H1 (cell line): ENCODE data around the gene DBNDD2.

Source experiments
- BCL11A ChIP-seq, 2 experiments: IDR thresholded peaks; one replicate each; pipeline ENCODE4 v1.6.1; 2011; ENCODE audit warnings: low read depth in 2 of 2, low read length in 2 of 2, mild to moderate bottlenecking in 2 of 2
- CHD1 ChIP-seq: IDR thresholded peaks from 2 replicates; pipeline ENCODE4 v1.6.1; 2012; ENCODE audit warnings: low read depth, low read length, improper control_type of control experiment
- CHD2 ChIP-seq: IDR thresholded peaks from 2 replicates; pipeline ENCODE4 v1.6.1; 2012; ENCODE audit warnings: low read length, improper control_type of control experiment
- EZH2 ChIP-seq: fragments of 200-600 bp; sonication (generic); IDR thresholded peaks from 2 replicates; pipeline ENCODE4 v1.7.1; 2012; ENCODE audit warnings: low read depth, mild to moderate bottlenecking, moderate library complexity, low read length, inconsistent platforms; ENCODE audit not compliant: severe bottlenecking
- NRF1 ChIP-seq: IDR thresholded peaks from 2 replicates; pipeline ENCODE4 v1.6.1; 2011; ENCODE audit warnings: mild to moderate bottlenecking, low read depth, low read length, improper control_type of control experiment
- TF ChIP-seq, protein P1 (sequence below), 3 experiments: IDR thresholded peaks; 1 replicate in 2 of 3; 2 replicates in 1 of 3; pipeline versions ENCODE4 v1.5.1 to v1.6.1; 2011; ENCODE audit warnings: low read length in 3 of 3, mild to moderate bottlenecking in 3 of 3, inconsistent platforms in 2 of 3, low read depth in 1 of 3, moderate library complexity in 1 of 3; ENCODE audit not compliant: insufficient read depth in 1 of 3; ENCODE audit errors: control extremely low read depth in 1 of 3
- TF ChIP-seq, protein P2 (sequence below): fragments of 300-600 bp; sonication (generic); IDR thresholded peaks from 2 replicates; pipeline ENCODE4 v1.7.1; 2012; ENCODE audit warnings: low read length, moderate library complexity, mild to moderate bottlenecking, inconsistent platforms; ENCODE audit not compliant: insufficient replicate concordance

DNA sequence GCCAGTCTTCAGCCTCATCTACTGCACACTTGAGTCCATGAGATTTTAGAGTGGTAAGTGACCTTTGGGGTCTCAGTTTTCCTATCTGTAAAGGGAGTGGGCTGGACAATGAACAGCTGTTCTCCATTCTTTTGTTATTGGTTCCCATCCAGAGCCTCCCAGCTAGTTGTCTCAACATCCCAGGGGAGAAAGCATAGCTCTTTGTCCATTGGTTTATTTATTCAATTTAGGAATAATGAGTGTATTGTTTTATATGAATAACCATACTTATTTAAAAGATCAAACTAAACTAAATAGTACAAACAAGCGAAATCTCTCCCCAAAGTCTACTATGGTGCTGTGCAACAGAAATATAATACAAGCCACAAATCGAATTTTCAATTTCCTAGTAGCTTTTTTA is 21.5 kb downstream of the DBNDD2 start:
- TF ChIP-seq NRF1 (no peak), EZH2 (no peak), CHD1 (no peak), BCL11A (IDR thresholded peaks at IDR 0.05; ENCODE audit: low read depth in 2 of 2, low read length in 2 of 2) (no peak), CHD2 (no peak)
- TF ChIP-seq, protein P1, sequence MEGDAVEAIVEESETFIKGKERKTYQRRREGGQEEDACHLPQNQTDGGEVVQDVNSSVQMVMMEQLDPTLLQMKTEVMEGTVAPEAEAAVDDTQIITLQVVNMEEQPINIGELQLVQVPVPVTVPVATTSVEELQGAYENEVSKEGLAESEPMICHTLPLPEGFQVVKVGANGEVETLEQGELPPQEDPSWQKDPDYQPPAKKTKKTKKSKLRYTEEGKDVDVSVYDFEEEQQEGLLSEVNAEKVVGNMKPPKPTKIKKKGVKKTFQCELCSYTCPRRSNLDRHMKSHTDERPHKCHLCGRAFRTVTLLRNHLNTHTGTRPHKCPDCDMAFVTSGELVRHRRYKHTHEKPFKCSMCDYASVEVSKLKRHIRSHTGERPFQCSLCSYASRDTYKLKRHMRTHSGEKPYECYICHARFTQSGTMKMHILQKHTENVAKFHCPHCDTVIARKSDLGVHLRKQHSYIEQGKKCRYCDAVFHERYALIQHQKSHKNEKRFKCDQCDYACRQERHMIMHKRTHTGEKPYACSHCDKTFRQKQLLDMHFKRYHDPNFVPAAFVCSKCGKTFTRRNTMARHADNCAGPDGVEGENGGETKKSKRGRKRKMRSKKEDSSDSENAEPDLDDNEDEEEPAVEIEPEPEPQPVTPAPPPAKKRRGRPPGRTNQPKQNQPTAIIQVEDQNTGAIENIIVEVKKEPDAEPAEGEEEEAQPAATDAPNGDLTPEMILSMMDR (IDR thresholded peaks at IDR 0.05; ENCODE audit: control extremely low read depth in 1 of 3, insufficient read depth in 1 of 3, low read depth in 1 of 3, low read length in 3 of 3) = no peak
- TF ChIP-seq, protein P2, sequence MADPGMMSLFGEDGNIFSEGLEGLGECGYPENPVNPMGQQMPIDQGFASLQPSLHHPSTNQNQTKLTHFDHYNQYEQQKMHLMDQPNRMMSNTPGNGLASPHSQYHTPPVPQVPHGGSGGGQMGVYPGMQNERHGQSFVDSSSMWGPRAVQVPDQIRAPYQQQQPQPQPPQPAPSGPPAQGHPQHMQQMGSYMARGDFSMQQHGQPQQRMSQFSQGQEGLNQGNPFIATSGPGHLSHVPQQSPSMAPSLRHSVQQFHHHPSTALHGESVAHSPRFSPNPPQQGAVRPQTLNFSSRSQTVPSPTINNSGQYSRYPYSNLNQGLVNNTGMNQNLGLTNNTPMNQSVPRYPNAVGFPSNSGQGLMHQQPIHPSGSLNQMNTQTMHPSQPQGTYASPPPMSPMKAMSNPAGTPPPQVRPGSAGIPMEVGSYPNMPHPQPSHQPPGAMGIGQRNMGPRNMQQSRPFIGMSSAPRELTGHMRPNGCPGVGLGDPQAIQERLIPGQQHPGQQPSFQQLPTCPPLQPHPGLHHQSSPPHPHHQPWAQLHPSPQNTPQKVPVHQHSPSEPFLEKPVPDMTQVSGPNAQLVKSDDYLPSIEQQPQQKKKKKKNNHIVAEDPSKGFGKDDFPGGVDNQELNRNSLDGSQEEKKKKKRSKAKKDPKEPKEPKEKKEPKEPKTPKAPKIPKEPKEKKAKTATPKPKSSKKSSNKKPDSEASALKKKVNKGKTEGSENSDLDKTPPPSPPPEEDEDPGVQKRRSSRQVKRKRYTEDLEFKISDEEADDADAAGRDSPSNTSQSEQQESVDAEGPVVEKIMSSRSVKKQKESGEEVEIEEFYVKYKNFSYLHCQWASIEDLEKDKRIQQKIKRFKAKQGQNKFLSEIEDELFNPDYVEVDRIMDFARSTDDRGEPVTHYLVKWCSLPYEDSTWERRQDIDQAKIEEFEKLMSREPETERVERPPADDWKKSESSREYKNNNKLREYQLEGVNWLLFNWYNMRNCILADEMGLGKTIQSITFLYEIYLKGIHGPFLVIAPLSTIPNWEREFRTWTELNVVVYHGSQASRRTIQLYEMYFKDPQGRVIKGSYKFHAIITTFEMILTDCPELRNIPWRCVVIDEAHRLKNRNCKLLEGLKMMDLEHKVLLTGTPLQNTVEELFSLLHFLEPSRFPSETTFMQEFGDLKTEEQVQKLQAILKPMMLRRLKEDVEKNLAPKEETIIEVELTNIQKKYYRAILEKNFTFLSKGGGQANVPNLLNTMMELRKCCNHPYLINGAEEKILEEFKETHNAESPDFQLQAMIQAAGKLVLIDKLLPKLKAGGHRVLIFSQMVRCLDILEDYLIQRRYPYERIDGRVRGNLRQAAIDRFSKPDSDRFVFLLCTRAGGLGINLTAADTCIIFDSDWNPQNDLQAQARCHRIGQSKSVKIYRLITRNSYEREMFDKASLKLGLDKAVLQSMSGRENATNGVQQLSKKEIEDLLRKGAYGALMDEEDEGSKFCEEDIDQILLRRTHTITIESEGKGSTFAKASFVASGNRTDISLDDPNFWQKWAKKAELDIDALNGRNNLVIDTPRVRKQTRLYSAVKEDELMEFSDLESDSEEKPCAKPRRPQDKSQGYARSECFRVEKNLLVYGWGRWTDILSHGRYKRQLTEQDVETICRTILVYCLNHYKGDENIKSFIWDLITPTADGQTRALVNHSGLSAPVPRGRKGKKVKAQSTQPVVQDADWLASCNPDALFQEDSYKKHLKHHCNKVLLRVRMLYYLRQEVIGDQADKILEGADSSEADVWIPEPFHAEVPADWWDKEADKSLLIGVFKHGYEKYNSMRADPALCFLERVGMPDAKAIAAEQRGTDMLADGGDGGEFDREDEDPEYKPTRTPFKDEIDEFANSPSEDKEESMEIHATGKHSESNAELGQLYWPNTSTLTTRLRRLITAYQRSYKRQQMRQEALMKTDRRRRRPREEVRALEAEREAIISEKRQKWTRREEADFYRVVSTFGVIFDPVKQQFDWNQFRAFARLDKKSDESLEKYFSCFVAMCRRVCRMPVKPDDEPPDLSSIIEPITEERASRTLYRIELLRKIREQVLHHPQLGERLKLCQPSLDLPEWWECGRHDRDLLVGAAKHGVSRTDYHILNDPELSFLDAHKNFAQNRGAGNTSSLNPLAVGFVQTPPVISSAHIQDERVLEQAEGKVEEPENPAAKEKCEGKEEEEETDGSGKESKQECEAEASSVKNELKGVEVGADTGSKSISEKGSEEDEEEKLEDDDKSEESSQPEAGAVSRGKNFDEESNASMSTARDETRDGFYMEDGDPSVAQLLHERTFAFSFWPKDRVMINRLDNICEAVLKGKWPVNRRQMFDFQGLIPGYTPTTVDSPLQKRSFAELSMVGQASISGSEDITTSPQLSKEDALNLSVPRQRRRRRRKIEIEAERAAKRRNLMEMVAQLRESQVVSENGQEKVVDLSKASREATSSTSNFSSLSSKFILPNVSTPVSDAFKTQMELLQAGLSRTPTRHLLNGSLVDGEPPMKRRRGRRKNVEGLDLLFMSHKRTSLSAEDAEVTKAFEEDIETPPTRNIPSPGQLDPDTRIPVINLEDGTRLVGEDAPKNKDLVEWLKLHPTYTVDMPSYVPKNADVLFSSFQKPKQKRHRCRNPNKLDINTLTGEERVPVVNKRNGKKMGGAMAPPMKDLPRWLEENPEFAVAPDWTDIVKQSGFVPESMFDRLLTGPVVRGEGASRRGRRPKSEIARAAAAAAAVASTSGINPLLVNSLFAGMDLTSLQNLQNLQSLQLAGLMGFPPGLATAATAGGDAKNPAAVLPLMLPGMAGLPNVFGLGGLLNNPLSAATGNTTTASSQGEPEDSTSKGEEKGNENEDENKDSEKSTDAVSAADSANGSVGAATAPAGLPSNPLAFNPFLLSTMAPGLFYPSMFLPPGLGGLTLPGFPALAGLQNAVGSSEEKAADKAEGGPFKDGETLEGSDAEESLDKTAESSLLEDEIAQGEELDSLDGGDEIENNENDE = no peak
